IMR-90 (cell line): Measurements from ENCODE around the gene CLHC1.

Experiments used
- BHLHE40 ChIP-seq: fragments of 150-350 bp; IDR thresholded peaks from 2 replicates; pipeline ENCODE4 v1.6.1; 2016; ENCODE audit warnings: mild to moderate bottlenecking, low read depth, low read length
- CEBPB ChIP-seq: IDR thresholded peaks from 2 replicates; pipeline ENCODE4 v1.6.1; 2012; ENCODE audit warnings: low read depth, low read length, improper control_type of control experiment
- CHD1 ChIP-seq: IDR thresholded peaks from 2 replicates; pipeline ENCODE4 v1.6.1; 2012; ENCODE audit warnings: low read depth, low read length, improper control_type of control experiment
- CTCF ChIP-seq: conservative IDR thresholded peaks from 2 replicates; pipeline ENCODE4 v1.5.1; 2012; ENCODE audit warnings: mild to moderate bottlenecking, low read depth, low read length, improper control_type of control experiment
- ELK1 ChIP-seq: fragments of 150-350 bp; IDR thresholded peaks from 2 replicates; pipeline ENCODE4 v1.6.1; 2016; ENCODE audit warnings: low read depth, mild to moderate bottlenecking, low read length, moderate library complexity, borderline replicate concordance
- FOS ChIP-seq: fragments of 150-350 bp; IDR thresholded peaks from 2 replicates; pipeline ENCODE4 v1.6.1; 2016; ENCODE audit warnings: low read depth, low read length
- MAFK ChIP-seq: IDR thresholded peaks from 2 replicates; pipeline ENCODE4 v1.6.1; 2012; ENCODE audit warnings: low read depth, low read length, improper control_type of control experiment
- MXI1 ChIP-seq: IDR thresholded peaks from 2 replicates; pipeline ENCODE4 v1.6.1; 2012; ENCODE audit warnings: low read depth, mild to moderate bottlenecking, low read length, moderate library complexity, borderline replicate concordance
- POLR2A ChIP-seq: IDR thresholded peaks from 2 replicates; pipeline ENCODE4 v1.6.1; 2012; ENCODE audit warnings: mild to moderate bottlenecking, low read depth, low read length
- RAD21 ChIP-seq: IDR thresholded peaks from 2 replicates; pipeline ENCODE4 v1.6.1; 2012; ENCODE audit warnings: low read length, improper control_type of control experiment
- RCOR1 ChIP-seq: IDR thresholded peaks from 2 replicates; pipeline ENCODE4 v1.6.1; 2012; ENCODE audit warnings: mild to moderate bottlenecking, low read length, improper control_type of control experiment; ENCODE audit not compliant: insufficient replicate concordance
- RFX5 ChIP-seq: IDR thresholded peaks from 2 replicates; pipeline ENCODE4 v1.8.0; 2012; ENCODE audit warnings: low read depth, mild to moderate bottlenecking, low read length, moderate library complexity
- USF2 ChIP-seq: fragments of 150-350 bp; IDR thresholded peaks from 2 replicates; pipeline ENCODE4 v1.6.1; 2017; ENCODE audit warnings: mild to moderate bottlenecking, antibody characterized with exemption, low read length, low read depth

GRCh38 chr2:55150834-55151233, 81.3 kb downstream of the CLHC1 start:
- TF ChIP-seq BHLHE40 (no peak), CTCF (no peak), MAFK (no peak), USF2 (no peak), POLR2A (no peak), ELK1 (no peak), MXI1 (no peak), RAD21 (no peak), FOS (no peak), RFX5 (no peak), CEBPB (no peak), RCOR1 (no peak), CHD1 (no peak)
